Suprapubic skin (tissue), 4 donors: Measurements from ENCODE around the gene LIPG. TPM values are rescaled to one million over a fixed set of nuclear protein-coding genes. Genes with fewer than 3 reads are reported as not detected.
A peak's percentile ranks its signal among the peaks of the same experiment; 100 is the strongest.
"Not testable (repeated sequence)": the region's sequence is repeated elsewhere in the genome, so short reads cannot be mapped to it uniquely, and the experiment has no call there.

Source experiments
- DNase-seq, 2 donors: peaks; one replicate each; pipeline ENCODE4 v3.0.0-alpha.2; 2019; ENCODE audit warnings: low spot score in 2 of 2
- H3K27ac ChIP-seq: fragments of 200-600 bp; sonication (generic); one replicate; pipeline ENCODE4 v1.5.1; 2019
- H3K27me3 ChIP-seq: fragments of 200-600 bp; sonication (generic); one replicate; pipeline ENCODE4 v1.5.1; 2019
- H3K36me3 ChIP-seq: fragments of 200-600 bp; sonication (generic); one replicate; pipeline ENCODE4 v1.5.1; 2019
- H3K4me1 ChIP-seq: fragments of 200-600 bp; sonication (generic); one replicate; pipeline ENCODE4 v1.5.1; 2019
- H3K4me3 ChIP-seq: fragments of 200-600 bp; sonication (generic); one replicate; pipeline ENCODE4 v1.5.1; 2019; ENCODE audit warnings: mild to moderate bottlenecking
- H3K9me3 ChIP-seq: fragments of 200-600 bp; sonication (generic); one replicate; pipeline ENCODE4 v1.5.1; 2019
- CTCF ChIP-seq, 2 donors: fragments of 200-600 bp in 1 of 2; fragments of 450-650 bp in 1 of 2; sonication (generic) in 1 of 2; IDR thresholded peaks; one replicate each; pipeline ENCODE4 v1.5.1; 2016 to 2019; ENCODE audit warnings: antibody characterized with exemption in 2 of 2, mild to moderate bottlenecking in 1 of 2, moderate library complexity in 1 of 2
- EP300 ChIP-seq: sonication (generic); formaldehyde crosslinking; IDR thresholded peaks from one replicate; pipeline ENCODE4 v1.6.1; 2017; ENCODE audit warnings: antibody characterized with exemption
- POLR2A ChIP-seq, 2 donors: fragments of 450-650 bp; IDR thresholded peaks; one replicate each; pipeline ENCODE4 v1.6.1; 2017; ENCODE audit warnings: antibody characterized with exemption in 2 of 2, mild to moderate bottlenecking in 2 of 2, moderate library complexity in 2 of 2
- POLR2AphosphoS5 ChIP-seq, 3 donors: sonication (generic); formaldehyde crosslinking; IDR thresholded peaks; one replicate each; pipeline ENCODE4 v1.6.1; 2017; ENCODE audit warnings: antibody characterized with exemption in 3 of 3
- WGBS: methylation state at CpG from one replicate; pipeline ENCODE4 v1.1.5; 2018; 5-methylcytosine and 5-hydroxymethylcytosine counted together
- total RNA-seq, 4 donors: library from RNA; depleted of rRNA; stranded (reverse); fragments of >200 nt; gene quantifications; one replicate each; pipeline ENCODE4 v1.1.0, GENCODE V29; 2016

Gene LIPG
- total RNA-seq, 4 donors from 2014 or later = 6.9 to 11.8 (median 9.1) TPM

- Histone ChIP-seq H3K27me3 (peaks cover 38% of the 10 kb centered on the region), H3K9me3 (no peaks in the 10 kb centered on the region), H3K4me1 (peaks cover 29% of the 10 kb centered on the region), H3K4me3 (no peak overlapping the region), H3K27ac (no peak overlapping the region), H3K36me3 (no peaks in the 10 kb centered on the region)
- DNase-seq = no peak
- TF ChIP-seq POLR2AphosphoS5 (IDR thresholded peaks at IDR 0.05) (no peak), POLR2A (IDR thresholded peaks at IDR 0.05) (no peak), EP300 (no peak), CTCF (IDR thresholded peaks at IDR 0.05) (no peak)
- WGBS = 82% methylated on average over 3 of the region's 3 CpGs
Measured at GRCh38 chr18:49558356-49558755, 3.5 kb upstream of the LIPG start.

- not testable (repeated sequence) for DNase-seq
- 76% methylated on average over 16 of the region's 16 CpGs for WGBS
- H3K27me3 ChIP-seq = peaks cover 48% of the 10 kb centered on the region
Measured at GRCh38 chr18:49559326-49559931, 2.4 kb upstream of the LIPG start.

GRCh38 chr18:49560277-49560623, 1.6 kb upstream of the LIPG start:
- H3K27me3 ChIP-seq = peaks cover 53% of the 10 kb centered on the region
- no peak for DNase-seq
- no peaks in the 10 kb centered on the region for H3K9me3 ChIP-seq
- peaks cover 29% of the 10 kb centered on the region for H3K4me1 ChIP-seq
- H3K36me3 ChIP-seq = no peaks in the 10 kb centered on the region
- WGBS = 16% methylated on average over 3 of the region's 3 CpGs
- peak overlapping the region; percentile 39 for H3K4me3 ChIP-seq
- no peak overlapping the region for H3K27ac ChIP-seq
- TF ChIP-seq POLR2AphosphoS5 (IDR thresholded peaks at IDR 0.05) (no peak), POLR2A (IDR thresholded peaks at IDR 0.05) (no peak), CTCF (IDR thresholded peaks at IDR 0.05) (no peak), EP300 (no peak)

More at GRCh38 chr18:49559326-49559931, 2.4 kb upstream of the LIPG start:
- not testable (repeated sequence) for H3K4me3 ChIP-seq, H3K36me3 ChIP-seq, H3K27ac ChIP-seq, H3K9me3 ChIP-seq
- peaks cover 29% of the 10 kb centered on the region for H3K4me1 ChIP-seq
- TF ChIP-seq CTCF (IDR thresholded peaks at IDR 0.05) = peak; percentile 15 to 32

GRCh38 chr18:49560624-49561288, 1.1 kb upstream of the LIPG start:
- TF ChIP-seq POLR2A (IDR thresholded peaks at IDR 0.05) (no peak), POLR2AphosphoS5 (IDR thresholded peaks at IDR 0.05) (no peak), CTCF (IDR thresholded peaks at IDR 0.05) (no peak), EP300 (no peak)
- Histone ChIP-seq H3K4me1 (peaks cover 29% of the 10 kb centered on the region), H3K27ac (no peak overlapping the region), H3K4me3 (peak overlapping the region; percentile 39), H3K36me3 (no peaks in the 10 kb centered on the region), H3K27me3 (peaks cover 56% of the 10 kb centered on the region), H3K9me3 (no peaks in the 10 kb centered on the region)
- 2% methylated on average over 24 of the region's 46 CpGs for WGBS
- no peak for DNase-seq

GRCh38 chr18:49562481-49563129, 748 bp downstream of the LIPG start:
- no peak for DNase-seq
- Histone ChIP-seq H3K27me3 (peaks cover 56% of the 10 kb centered on the region), H3K4me1 (peaks cover 29% of the 10 kb centered on the region), H3K9me3 (no peaks in the 10 kb centered on the region), H3K36me3 (no peaks in the 10 kb centered on the region), H3K27ac (no peak overlapping the region), H3K4me3 (peak overlapping the region; percentile 39)
- no peak for TF ChIP-seq EP300
- no peak for TF ChIP-seq POLR2AphosphoS5 (IDR thresholded peaks at IDR 0.05)
- TF ChIP-seq POLR2A (IDR thresholded peaks at IDR 0.05) = no peak
- WGBS = 49% methylated on average over 11 of the region's 11 CpGs
